ENCODE results near the gene GPR82. TPM values are rescaled to one million over a fixed set of nuclear protein-coding genes. Genes with fewer than 3 reads are reported as not detected.
A peak's percentile ranks its signal among the peaks of the same experiment; 100 is the strongest.

GPR82 gene
- total and polyA plus RNA-seq, 2 of the 8 experiments (the other 6 are each of a cell fraction or from before 2014, with no cell fraction given) = not detected

DNA sequence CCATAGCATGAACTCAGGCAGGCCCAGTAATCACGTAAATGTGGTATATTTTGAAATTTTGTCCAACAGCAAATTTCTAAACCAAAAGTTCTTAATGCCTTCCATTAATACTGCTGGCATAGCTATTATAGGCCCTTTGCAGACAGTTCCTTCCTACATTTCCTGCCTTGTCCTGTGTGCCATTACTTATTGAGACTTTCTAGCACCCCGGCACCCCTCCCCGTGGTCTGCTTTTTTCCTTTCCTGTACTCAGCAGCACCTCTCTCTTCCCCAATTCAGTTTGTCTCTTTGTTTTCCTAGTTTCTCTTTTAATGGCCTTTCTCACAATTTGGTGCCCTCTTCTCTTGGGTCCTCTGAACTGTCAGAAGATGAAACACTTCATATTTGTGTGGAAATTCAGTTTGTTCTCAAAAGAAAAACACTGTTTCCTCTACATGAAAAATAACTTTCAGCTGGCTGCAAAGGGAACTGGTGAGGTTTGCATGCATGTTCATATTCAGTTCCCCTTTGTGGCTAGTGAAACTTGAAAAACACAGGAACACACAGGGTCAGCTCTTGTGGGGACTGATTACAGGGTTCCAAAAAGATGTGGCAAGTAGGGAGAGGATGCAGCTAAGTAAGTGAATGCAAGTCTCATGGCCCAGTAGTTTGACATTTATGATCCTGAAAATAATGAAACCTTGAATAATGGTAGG, 18.2 kb upstream of the GPR82 start:
- H3K27ac ChIP-seq (ENCODE audit: low read depth, low read length) = no peak overlapping the region
- H2BK20ac ChIP-seq (ENCODE audit: low read length) = no peak overlapping the region
- H3K23ac ChIP-seq (ENCODE audit: insufficient read length) = no peak overlapping the region
- no peak overlapping the region for H4K91ac ChIP-seq (replicated peaks; ENCODE audit: insufficient read length, low read length)
- no peak overlapping the region for H3K4me3 ChIP-seq (ENCODE audit: extremely low read depth in 1 of 4, insufficient read depth in 2 of 4, low read depth in 3 of 4, low read length in 4 of 4)
- ChIA-PET POLR2A (ENCODE audit: partially characterized antibody) (no interaction called here), CTCF (ENCODE audit: partially characterized antibody) (no interaction called here)
- no peaks in the 10 kb centered on the region for H3K27me3 ChIP-seq (replicated peaks in 1 of 4; ENCODE audit: control insufficient read depth in 3 of 4, extremely low read depth in 1 of 4, insufficient read depth in 3 of 4, low read length in 3 of 4)
- WGBS, 2 experiments (ENCODE audit: extremely low coverage in 1 of 2, insufficient coverage in 1 of 2, insufficient read length in 1 of 2, insufficient replicate concordance in 2 of 2, low coverage in 1 of 2, low lambda C conversion rate in 2 of 2, missing lambda C conversion rate in 1 of 2) = 90% methylated on average over 2 of the region's 3 CpGs; no CpG with 5 or more reads in 1 of the 2 experiments
- no peaks in the 10 kb centered on the region for H3K79me2 ChIP-seq (ENCODE audit: control insufficient read depth in 1 of 2, insufficient read depth in 2 of 2, low read length in 2 of 2)
- H3K9ac ChIP-seq (replicated peaks in 1 of 4; ENCODE audit: extremely low read depth in 1 of 4, low read depth in 3 of 4, low read length in 3 of 4) = no peak overlapping the region
- H2AFZ ChIP-seq (ENCODE audit: low read length) = no peak overlapping the region
- no peak overlapping the region for H3K4ac ChIP-seq (replicated peaks; ENCODE audit: insufficient read length, low read depth, low read length)
- H3K36me3 ChIP-seq (ENCODE audit: control insufficient read depth in 2 of 4, insufficient read depth in 4 of 4, low read length in 3 of 4) = no peaks in the 10 kb centered on the region
- no peak overlapping the region for H3K56ac ChIP-seq (replicated peaks; ENCODE audit: insufficient read length, low read depth, low read length)
- H4K20me1 ChIP-seq (replicated peaks in 1 of 2; ENCODE audit: control insufficient read depth in 1 of 2, insufficient read depth in 2 of 2, low read length in 2 of 2) = no peaks in the 10 kb centered on the region
- H3K79me1 ChIP-seq (ENCODE audit: low read depth, low read length) = no peaks in the 10 kb centered on the region
- H3K4me2 ChIP-seq (ENCODE audit: insufficient read depth in 1 of 2, low read depth in 2 of 2, low read length in 2 of 2) = no peak overlapping the region
- no peak overlapping the region for H4K8ac ChIP-seq (ENCODE audit: extremely low read depth, insufficient read depth, low read length)
- H3K18ac ChIP-seq (ENCODE audit: extremely low read depth, low read length) = no peak overlapping the region
- H2BK15ac ChIP-seq (ENCODE audit: low read length) = no peak overlapping the region
- H4K5ac ChIP-seq (ENCODE audit: insufficient read length, low read depth, low read length) = no peak overlapping the region
- peaks cover 0 to 5% (median 1%) of the 10 kb centered on the region in 4 experiments; a peak in 4 of 7 replicates for H3K4me1 ChIP-seq (replicated peaks in 1 of 4; ENCODE audit: control insufficient read depth in 3 of 4, insufficient read depth in 4 of 4, low read length in 3 of 4)
- no peak overlapping the region for H2AK5ac ChIP-seq (ENCODE audit: low read depth, low read length)
- FAIRE-seq = peak; percentile 55
- no peaks in the 10 kb centered on the region for H3K9me3 ChIP-seq (ENCODE audit: insufficient read depth in 2 of 2, low read depth in 1 of 2, low read length in 1 of 2)
- H3K23me2 ChIP-seq (ENCODE audit: low read depth, low read length) = no peaks in the 10 kb centered on the region
- H2BK120ac ChIP-seq (replicated peaks; ENCODE audit: low read depth, low read length) = no peak overlapping the region
- no peak overlapping the region for H2BK12ac ChIP-seq (ENCODE audit: low read depth, low read length)
- H2BK5ac ChIP-seq (ENCODE audit: low read depth, low read length) = no peak overlapping the region
- DNase-seq (ENCODE audit: low read depth in 1 of 2, low spot score in 2 of 2) = no peak
- H3K14ac ChIP-seq (ENCODE audit: insufficient read length) = no peak overlapping the region
- TF ChIP-seq GTF2F1 (IDR thresholded peaks at IDR 0.05; ENCODE audit: borderline replicate concordance, low read depth, low read length) (no peak), NRF1 (IDR thresholded peaks at IDR 0.05; ENCODE audit: low read depth, low read length) (no peak), CHD2 (IDR thresholded peaks at IDR 0.05; ENCODE audit: low read length) (no peak), EP300 (IDR thresholded peaks at IDR 0.05; ENCODE audit: borderline replicate concordance in 1 of 2, low read depth in 2 of 2, low read length in 2 of 2) (no peak), RNF2 (IDR thresholded peaks at IDR 0.05; ENCODE audit: borderline replicate concordance, low read depth, low read length, missing control alignments, poor library complexity, severe bottlenecking) (no peak), CBX5 (IDR thresholded peaks at IDR 0.05; ENCODE audit: low read depth, low read length) (no peak), CBX8 (IDR thresholded peaks at IDR 0.05; ENCODE audit: borderline replicate concordance, low read depth, low read length) (no peak), POLR2A (IDR thresholded peaks at IDR 0.05; ENCODE audit: control extremely low read depth in 1 of 2, low read depth in 2 of 2, low read length in 2 of 2) (no peak), YY1 (IDR thresholded peaks at IDR 0.05; ENCODE audit: low read depth, low read length) (no peak), GABPA (IDR thresholded peaks at IDR 0.05; ENCODE audit: borderline replicate concordance, insufficient read depth, low read length) (no peak), KDM5A (IDR thresholded peaks at IDR 0.05; ENCODE audit: low read length) (no peak), RAD21 (IDR thresholded peaks at IDR 0.05 in 1 of 2, conservative IDR thresholded peaks at IDR 0.05 in 1 of 2; ENCODE audit: low read depth in 2 of 2, low read length in 2 of 2) (no peak)
- TF ChIP-seq, protein P1, sequence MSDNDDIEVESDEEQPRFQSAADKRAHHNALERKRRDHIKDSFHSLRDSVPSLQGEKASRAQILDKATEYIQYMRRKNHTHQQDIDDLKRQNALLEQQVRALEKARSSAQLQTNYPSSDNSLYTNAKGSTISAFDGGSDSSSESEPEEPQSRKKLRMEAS (IDR thresholded peaks at IDR 0.05) = no peak

All from H1 (cell line).